ENCODE data around the gene PLEKHB1. TPM values are rescaled to one million over a fixed set of nuclear protein-coding genes. Genes with fewer than 3 reads are reported as not detected.
"Not testable (repeated sequence)": the region's sequence is repeated elsewhere in the genome, so short reads cannot be mapped to it uniquely, and the experiment has no call there.

The PLEKHB1 gene
- total RNA-seq, 1 donor from 2014 or later: 0.26 TPM

DNA sequence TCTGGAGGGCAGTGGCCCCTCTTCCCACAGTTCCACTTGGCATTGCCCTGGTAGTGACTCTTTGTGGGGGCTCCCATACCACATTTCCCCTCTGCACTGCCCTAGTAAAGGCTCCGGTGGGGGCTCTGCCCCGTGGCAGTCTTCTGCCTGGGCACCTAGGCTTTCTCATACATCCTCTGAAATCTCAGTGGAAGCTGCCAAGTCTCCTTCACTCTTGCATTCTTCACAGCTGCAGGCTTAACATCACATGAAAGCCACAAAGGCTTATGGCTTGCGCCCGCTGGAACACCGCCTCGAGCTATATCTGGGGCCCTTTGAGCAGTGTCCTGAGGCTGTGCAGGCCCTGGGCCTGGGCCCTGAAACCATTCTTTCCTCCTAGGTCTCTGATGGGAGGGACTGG lies 25.3 kb downstream of the PLEKHB1 start:
- no peak for DNase-seq (ENCODE audit: low read depth in 2 of 2)

DNA sequence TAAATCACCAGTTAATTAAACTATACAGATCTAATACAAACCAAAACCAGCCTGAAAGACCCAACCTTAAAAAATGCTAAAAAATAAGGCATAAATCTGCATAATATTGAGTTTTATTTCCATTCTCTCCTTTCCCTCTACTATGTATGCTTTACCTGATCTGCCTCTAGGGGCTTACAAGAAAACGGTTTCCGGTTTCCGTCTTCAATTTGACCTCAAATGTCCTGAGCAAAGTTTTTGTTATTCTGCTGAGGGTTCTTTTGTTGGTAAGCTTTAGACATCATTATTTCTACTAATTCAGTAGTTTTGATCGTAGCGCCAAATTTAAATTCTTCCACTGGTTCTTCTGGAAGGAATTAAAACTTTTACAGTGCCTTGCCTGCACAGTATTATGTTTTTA lies 30.2 kb downstream of the PLEKHB1 start:
- not testable (repeated sequence) for DNase-seq (ENCODE audit: low read depth in 2 of 2)

DNA sequence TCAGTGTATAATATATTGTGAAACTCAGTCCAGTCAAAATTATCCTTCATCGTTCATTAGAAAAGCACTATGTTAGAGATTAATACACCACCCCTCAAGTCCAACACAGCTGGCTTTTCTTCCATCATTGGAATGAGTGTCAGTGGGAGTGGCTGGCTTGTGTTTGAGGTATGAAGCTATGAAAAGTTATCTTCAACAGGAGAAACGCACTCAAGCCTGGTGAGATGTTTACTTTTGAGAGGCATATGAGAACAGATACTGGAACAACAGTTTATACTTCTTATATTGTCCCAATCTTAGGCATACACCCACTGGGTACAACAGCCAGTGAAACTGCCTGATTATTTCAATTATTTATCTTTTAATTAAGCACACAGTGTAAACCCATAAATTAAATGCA lies 34.3 kb downstream of the PLEKHB1 start:
- DNase-seq (ENCODE audit: low read depth in 2 of 2): no peak

DNA sequence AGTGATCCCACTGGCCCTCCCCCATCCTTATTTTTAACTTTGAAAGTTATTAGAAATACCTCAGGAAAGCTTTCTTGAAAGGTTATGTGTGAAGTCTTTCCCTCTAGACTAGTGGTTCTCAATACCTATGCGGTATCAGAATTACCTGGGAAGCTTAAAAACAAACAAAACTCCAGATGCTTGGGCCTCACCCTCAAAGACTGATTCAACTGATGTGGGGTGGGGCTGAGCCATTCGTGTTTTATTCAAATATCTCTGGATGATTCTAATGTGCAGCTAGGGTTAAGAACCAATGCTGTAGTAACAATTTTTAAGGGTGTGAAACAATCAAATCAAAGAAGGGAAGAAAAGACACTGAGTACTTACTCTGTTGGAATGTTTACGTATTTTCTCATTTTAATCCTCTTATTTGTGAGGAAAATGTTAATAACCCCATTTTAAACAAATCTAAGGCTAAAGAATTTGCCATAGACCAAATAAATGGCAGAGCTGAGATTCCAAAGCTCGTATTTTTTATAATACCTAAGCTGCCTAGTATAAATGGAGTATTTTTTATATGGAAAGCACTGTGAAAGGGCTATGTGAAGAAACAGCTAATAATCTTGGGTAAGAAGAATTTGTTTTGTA lies 47.6 kb downstream of the PLEKHB1 start:
- DNase-seq (ENCODE audit: low read depth in 2 of 2): no peak

DNA sequence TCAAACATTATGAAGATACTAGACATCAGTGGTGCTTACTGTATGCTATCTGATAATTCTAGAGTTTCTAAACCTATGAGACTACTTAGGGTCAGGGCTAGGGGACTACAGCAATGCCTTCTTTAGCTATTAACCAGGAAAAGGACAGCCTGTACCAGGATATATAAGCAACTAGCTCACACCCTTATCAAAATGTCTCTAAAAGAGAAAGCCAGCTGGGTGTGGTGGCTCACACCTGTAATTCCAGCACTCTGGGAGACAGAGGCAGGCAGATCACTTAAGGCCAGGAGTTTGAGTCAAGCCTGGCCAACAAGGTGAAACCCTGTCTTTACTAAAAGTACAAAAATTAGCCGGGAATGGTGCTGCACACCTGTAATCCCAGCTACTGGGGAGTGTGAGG lies 58.7 kb downstream of the PLEKHB1 start:
- DNase-seq (ENCODE audit: low read depth in 2 of 2): no peak

DNA sequence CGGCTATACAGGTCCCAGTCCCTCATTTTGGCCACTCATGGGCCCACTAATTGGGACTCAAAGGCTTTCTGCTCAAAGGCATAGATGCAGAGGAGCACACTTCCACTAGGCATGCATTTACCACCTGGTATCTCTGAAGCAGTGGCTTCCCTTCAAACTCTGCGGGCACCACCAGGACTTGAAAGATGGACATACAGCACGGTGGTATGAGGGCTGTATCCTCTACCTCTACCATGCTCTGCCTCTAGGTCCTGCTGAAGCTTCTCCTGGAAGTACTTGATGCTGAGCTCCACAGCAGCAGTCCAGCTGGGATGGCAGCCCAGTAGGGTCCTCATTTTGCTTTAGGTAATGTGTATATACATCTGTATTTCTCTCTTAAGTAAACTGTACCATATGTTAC lies 64.6 kb downstream of the PLEKHB1 start:
- DNase-seq (ENCODE audit: low read depth in 2 of 2): no peak

Other genes with a start within 250 kb of the PLEKHB1 start
- 8.0 and 10.9 TPM in 2 replicates for gene FAM168A, start 48.5 kb upstream of the PLEKHB1 start, total RNA-seq
- 80.4 and 90.9 TPM in 2 replicates for gene RAB6A, start 114.5 kb downstream of the PLEKHB1 start, total RNA-seq
- 23.9 and 34.0 TPM in 2 replicates for gene MRPL48, start 141.3 kb downstream of the PLEKHB1 start, total RNA-seq
- 37.6 and 39.4 TPM in 2 replicates for gene COA4, start 230.3 kb downstream of the PLEKHB1 start, total RNA-seq
- gene PAAF1, start 230.4 kb downstream of the PLEKHB1 start, total RNA-seq: 4.5 and 6.4 TPM in 2 replicates

Measured in dermis microvascular lymphatic vessel endothelial cell (primary cell).